Measurements from ENCODE around the gene C3orf20.
A peak's percentile ranks its signal among the peaks of the same experiment; 100 is the strongest.
"Not testable (repeated sequence)": the region's sequence is repeated elsewhere in the genome, so short reads cannot be mapped to it uniquely, and the experiment has no call there.

C3orf20 gene

GRCh38 chr3:14808025-14808424 is 133.1 kb downstream of the C3orf20 start:
- Histone ChIP-seq H3K9me3 (ENCODE audit: control insufficient read depth, insufficient read depth, low read length) (no peaks in the 10 kb centered on the region), H3K27me3 (ENCODE audit: control insufficient read depth, insufficient read depth, low read length) (peaks cover 64% of the 10 kb centered on the region), H3K27ac (ENCODE audit: low read depth, low read length) (no peak overlapping the region), H3K4me1 (ENCODE audit: control insufficient read depth, insufficient read depth, low read length) (no peaks in the 10 kb centered on the region), H3K9ac (ENCODE audit: low read depth, low read length) (no peak overlapping the region), H3K36me3 (ENCODE audit: control insufficient read depth, insufficient read depth, low read length) (no peaks in the 10 kb centered on the region), H3K4me3 (ENCODE audit: low read depth, low read length) (no peak overlapping the region)

DNA sequence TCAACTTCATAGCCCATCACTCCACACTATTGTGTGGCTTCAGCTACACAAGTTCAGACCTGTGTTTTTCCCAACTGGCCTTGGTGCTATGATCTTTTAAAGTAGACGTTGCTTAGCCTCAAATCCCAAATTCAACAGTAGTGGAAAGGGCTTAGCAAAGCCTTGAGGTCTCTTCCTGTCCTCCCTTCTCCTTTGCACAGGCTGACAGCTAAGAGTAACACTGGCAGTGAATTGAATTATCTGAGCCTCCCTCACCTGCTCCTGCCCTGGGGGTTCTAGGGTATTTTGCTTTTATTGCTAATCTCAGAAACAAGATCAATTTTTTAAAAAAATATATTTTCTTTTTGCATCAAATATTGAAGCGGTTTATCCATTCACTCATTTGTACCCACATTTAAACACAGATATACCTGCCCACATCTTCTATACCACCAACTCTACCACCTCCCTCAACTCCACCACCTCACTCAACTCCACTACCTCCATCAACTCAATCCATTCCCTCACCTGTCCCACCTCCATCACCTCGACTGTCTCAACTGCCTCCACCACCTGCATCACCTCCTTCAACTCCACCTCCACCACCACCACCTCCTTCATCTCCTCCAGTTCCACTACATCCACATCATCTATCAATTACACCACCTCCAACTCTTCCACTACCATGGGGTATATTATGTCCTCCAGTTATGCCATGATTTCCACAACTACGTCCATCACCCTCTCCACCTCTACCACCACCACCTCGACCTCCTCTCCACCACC is 133.7 kb downstream of the C3orf20 start:
- H3K4me3 ChIP-seq (ENCODE audit: low read depth, low read length), result no peak overlapping the region
- peaks cover 70% of the 10 kb centered on the region for H3K27me3 ChIP-seq (ENCODE audit: control insufficient read depth, insufficient read depth, low read length)
- no peak overlapping the region for H3K27ac ChIP-seq (ENCODE audit: low read depth, low read length)
- H3K4me1 ChIP-seq (ENCODE audit: control insufficient read depth, insufficient read depth, low read length), result no peaks in the 10 kb centered on the region
- no peak overlapping the region for H3K9ac ChIP-seq (ENCODE audit: low read depth, low read length)
- no peaks in the 10 kb centered on the region for H3K36me3 ChIP-seq (ENCODE audit: control insufficient read depth, insufficient read depth, low read length)
- no peaks in the 10 kb centered on the region for H3K9me3 ChIP-seq (ENCODE audit: control insufficient read depth, insufficient read depth, low read length)

DNA sequence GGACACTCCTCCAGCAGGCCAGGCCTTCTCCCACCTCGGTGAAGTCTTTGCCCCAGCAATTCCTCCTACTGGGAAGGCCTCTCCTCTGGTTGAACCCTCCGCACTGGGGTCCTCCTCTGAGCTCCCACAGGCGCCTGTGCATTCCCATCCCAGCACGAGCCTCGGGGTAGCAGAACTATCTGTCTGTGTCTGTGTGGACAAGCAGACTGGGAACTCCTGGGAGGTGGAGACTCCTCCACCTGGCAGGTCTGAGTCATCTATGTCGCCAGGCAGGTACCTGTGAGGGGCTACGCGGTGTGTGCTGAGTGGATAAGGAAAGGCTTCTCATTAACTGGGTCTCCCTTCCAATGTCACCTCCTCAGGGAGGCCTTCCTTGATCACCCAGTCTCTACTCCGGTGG is 134.7 kb downstream of the C3orf20 start:
- peaks cover 70% of the 10 kb centered on the region for H3K27me3 ChIP-seq (ENCODE audit: control insufficient read depth, insufficient read depth, low read length)
- H3K4me1 ChIP-seq (ENCODE audit: control insufficient read depth, insufficient read depth, low read length); H3K9ac ChIP-seq (ENCODE audit: low read depth, low read length); H3K9me3 ChIP-seq (ENCODE audit: control insufficient read depth, insufficient read depth, low read length); H3K36me3 ChIP-seq (ENCODE audit: control insufficient read depth, insufficient read depth, low read length); H3K27ac ChIP-seq (ENCODE audit: low read depth, low read length): not testable (repeated sequence)
- H3K4me3 ChIP-seq (ENCODE audit: low read depth, low read length), result peak overlapping the region; percentile 62

DNA sequence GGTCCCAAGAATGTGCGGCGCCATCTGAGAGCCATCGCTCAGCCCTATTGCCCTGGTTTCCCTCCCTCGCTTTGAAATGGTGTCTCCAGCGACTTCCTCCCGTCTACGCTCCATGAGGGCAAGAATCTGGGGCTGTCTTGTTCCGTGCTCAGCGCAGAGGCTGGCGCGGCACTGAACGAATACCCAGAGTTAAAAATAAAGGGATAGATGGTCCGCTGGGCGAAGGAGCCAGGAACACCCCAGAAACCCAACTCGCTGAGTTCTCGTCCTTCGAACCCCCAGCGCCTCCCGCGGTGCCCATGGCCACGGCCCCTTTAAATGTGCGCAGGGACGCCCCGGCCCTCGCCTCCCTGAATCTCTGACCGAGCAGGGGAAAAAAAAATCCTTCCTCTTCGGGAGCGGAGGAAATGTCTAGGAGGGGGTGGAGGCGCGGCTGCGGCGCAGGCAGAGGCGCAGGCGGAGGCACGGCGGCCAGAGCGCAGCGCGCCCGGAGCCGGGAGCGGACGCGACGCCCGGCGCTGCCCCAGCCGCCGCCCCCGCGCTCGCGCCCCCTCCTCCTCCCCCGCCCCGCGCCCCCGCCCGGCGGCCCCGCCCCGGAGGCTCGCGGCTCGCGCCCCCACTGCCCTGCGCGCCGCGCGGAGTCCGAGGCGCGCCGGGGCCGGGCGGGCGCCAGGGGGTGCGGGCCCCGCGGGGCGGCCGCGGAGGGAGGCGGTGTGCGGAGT is 135.3 kb downstream of the C3orf20 start:
- H3K36me3 ChIP-seq (ENCODE audit: control insufficient read depth, insufficient read depth, low read length), result no peaks in the 10 kb centered on the region
- no peak overlapping the region for H3K9ac ChIP-seq (ENCODE audit: low read depth, low read length)
- H3K4me1 ChIP-seq (ENCODE audit: control insufficient read depth, insufficient read depth, low read length), result no peaks in the 10 kb centered on the region
- peaks cover 70% of the 10 kb centered on the region for H3K27me3 ChIP-seq (ENCODE audit: control insufficient read depth, insufficient read depth, low read length)
- H3K9me3 ChIP-seq (ENCODE audit: control insufficient read depth, insufficient read depth, low read length), result no peaks in the 10 kb centered on the region
- H3K27ac ChIP-seq (ENCODE audit: low read depth, low read length), result no peak overlapping the region
- H3K4me3 ChIP-seq (ENCODE audit: low read depth, low read length), result peak overlapping the region; percentile 77

- Histone ChIP-seq H3K27me3 (ENCODE audit: control insufficient read depth, insufficient read depth, low read length) (peaks cover 70% of the 10 kb centered on the region), H3K9ac (ENCODE audit: low read depth, low read length) (peak overlapping the region; percentile 8; the same call in 1 of the 2 replicates), H3K27ac (ENCODE audit: low read depth, low read length) (no peak overlapping the region)
Measured at GRCh38 chr3:14810801-14811661, 136.1 kb downstream of the C3orf20 start.

GRCh38 chr3:14811684-14812083 is 136.7 kb downstream of the C3orf20 start:
- no peak overlapping the region for H3K27ac ChIP-seq (ENCODE audit: low read depth, low read length)
- H3K27me3 ChIP-seq (ENCODE audit: control insufficient read depth, insufficient read depth, low read length), result peaks cover 67% of the 10 kb centered on the region
- no peaks in the 10 kb centered on the region for H3K36me3 ChIP-seq (ENCODE audit: control insufficient read depth, insufficient read depth, low read length)
- H3K4me1 ChIP-seq (ENCODE audit: control insufficient read depth, insufficient read depth, low read length), result no peaks in the 10 kb centered on the region
- H3K9me3 ChIP-seq (ENCODE audit: control insufficient read depth, insufficient read depth, low read length), result no peaks in the 10 kb centered on the region
- peak overlapping the region; percentile 77 for H3K4me3 ChIP-seq (ENCODE audit: low read depth, low read length)
- no peak overlapping the region for H3K9ac ChIP-seq (ENCODE audit: low read depth, low read length)

More at GRCh38 chr3:14810801-14811661, 136.1 kb downstream of the C3orf20 start:
- peak overlapping the region; percentile 77 for H3K4me3 ChIP-seq (ENCODE audit: low read depth, low read length)
- no peaks in the 10 kb centered on the region for H3K9me3 ChIP-seq (ENCODE audit: control insufficient read depth, insufficient read depth, low read length)
- H3K36me3 ChIP-seq (ENCODE audit: control insufficient read depth, insufficient read depth, low read length), result no peaks in the 10 kb centered on the region
- H3K4me1 ChIP-seq (ENCODE audit: control insufficient read depth, insufficient read depth, low read length), result no peaks in the 10 kb centered on the region

DNA sequence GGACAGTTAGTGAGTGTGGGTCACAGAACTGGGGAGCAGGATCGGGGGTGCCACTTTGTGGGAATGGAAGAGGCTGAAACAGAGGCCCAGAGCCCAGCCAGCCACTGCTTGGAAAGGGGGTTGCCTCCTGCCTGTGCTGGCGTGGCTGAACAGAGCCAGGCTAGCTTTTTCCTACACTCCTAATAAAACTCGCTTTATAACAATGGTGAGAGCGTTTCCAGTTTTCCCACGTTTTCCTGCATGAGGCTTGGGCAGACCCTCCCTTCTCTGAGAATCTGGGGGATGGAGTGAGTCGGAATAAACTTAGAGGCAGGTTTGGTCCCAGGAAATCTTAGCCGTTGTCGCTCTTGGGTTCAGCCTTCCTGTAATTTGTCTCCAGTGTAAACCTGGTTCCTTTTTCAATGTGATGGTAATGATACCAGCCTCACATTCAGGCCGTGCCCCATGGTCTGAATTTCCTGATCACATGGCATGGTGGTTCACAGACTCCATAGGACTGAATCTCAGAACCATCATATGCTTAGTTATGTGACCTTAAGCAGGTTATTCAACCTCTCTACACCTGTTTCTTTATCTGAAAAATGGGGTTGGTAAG is 137.4 kb downstream of the C3orf20 start:
- Histone ChIP-seq H3K27me3 (ENCODE audit: control insufficient read depth, insufficient read depth, low read length) (peaks cover 61% of the 10 kb centered on the region), H3K4me1 (ENCODE audit: control insufficient read depth, insufficient read depth, low read length) (no peaks in the 10 kb centered on the region), H3K36me3 (ENCODE audit: control insufficient read depth, insufficient read depth, low read length) (no peaks in the 10 kb centered on the region), H3K9ac (ENCODE audit: low read depth, low read length) (no peak overlapping the region), H3K9me3 (ENCODE audit: control insufficient read depth, insufficient read depth, low read length) (no peaks in the 10 kb centered on the region), H3K27ac (ENCODE audit: low read depth, low read length) (no peak overlapping the region), H3K4me3 (ENCODE audit: low read depth, low read length) (no peak overlapping the region)

- Histone ChIP-seq H3K27me3 (ENCODE audit: control insufficient read depth, insufficient read depth, low read length) (peaks cover 39% of the 10 kb centered on the region), H3K4me3 (ENCODE audit: low read depth, low read length) (no peak overlapping the region), H3K4me1 (ENCODE audit: control insufficient read depth, insufficient read depth, low read length) (no peaks in the 10 kb centered on the region), H3K9ac (ENCODE audit: low read depth, low read length) (no peak overlapping the region), H3K27ac (ENCODE audit: low read depth, low read length) (peak overlapping the region; percentile 25), H3K36me3 (ENCODE audit: control insufficient read depth, insufficient read depth, low read length) (no peaks in the 10 kb centered on the region), H3K9me3 (ENCODE audit: control insufficient read depth, insufficient read depth, low read length) (no peaks in the 10 kb centered on the region)
Measured at GRCh38 chr3:14814411-14814871, 139.5 kb downstream of the C3orf20 start.

DNA sequence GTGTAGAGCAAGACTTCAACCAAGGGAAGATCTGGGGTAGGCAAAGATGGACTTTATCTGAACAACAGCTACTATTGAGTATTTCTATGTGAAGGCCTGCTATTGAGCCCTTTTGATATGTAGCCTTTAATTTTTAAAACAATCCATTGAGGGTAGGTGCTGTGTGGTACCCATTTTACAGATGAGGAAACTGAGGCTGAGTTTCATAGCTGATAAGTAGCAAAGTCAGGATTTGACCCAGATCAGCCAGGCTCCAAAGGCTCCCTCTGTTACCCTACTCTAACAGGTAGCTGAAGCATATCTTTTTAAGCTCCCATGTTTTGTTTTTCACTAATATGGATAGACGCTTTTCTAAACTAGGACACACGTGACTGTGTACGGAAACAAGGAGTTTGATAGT is 141.4 kb downstream of the C3orf20 start:
- Histone ChIP-seq H3K4me1 (ENCODE audit: control insufficient read depth, insufficient read depth, low read length) (no peaks in the 10 kb centered on the region), H3K27ac (ENCODE audit: low read depth, low read length) (no peak overlapping the region), H3K4me3 (ENCODE audit: low read depth, low read length) (no peak overlapping the region), H3K9ac (ENCODE audit: low read depth, low read length) (no peak overlapping the region), H3K9me3 (ENCODE audit: control insufficient read depth, insufficient read depth, low read length) (no peaks in the 10 kb centered on the region), H3K27me3 (ENCODE audit: control insufficient read depth, insufficient read depth, low read length) (peaks cover 23% of the 10 kb centered on the region), H3K36me3 (ENCODE audit: control insufficient read depth, insufficient read depth, low read length) (no peaks in the 10 kb centered on the region)

DNA sequence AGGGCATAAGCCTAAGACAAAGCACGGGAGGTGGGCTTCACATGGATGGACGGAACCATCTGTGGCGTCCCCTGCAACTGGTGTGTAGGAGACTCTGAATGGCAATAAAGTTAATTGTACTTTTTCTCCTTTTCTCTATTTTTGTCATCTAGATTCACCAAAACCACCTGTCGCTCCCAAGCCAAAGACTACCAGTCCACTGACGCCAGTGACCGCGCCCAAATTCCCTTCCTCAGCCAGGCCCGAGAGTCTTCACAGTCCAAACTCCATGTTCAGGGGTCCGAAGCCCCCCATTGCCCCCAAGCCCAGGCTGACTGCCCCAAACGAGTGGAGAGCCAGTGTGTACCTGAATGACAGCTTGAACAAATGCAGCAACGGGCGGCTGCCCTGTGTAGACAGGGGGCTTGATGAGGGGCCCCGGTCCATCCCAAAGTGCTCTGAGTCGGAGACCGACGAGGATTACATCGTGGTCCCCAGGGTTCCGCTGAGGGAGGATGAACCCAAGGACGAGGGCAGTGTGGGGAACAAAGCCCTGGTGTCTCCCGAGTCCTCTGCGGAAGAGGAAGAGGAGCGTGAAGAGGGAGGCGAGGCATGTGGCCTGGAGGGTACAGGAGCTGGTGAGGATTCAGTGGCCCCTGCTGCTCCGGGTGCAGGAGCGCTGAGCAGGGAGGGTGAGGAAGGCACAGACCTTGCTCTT is 144.0 kb downstream of the C3orf20 start, which contains the start of gene FGD5:
Gene FGD5, plus strand, starts transcription at position 159 of the 697 bp plus-strand sequence. Its CDS starts 110 bp downstream, at position 269.
- no peak within 1 kb of the TSS for H3K27ac ChIP-seq (ENCODE audit: low read depth, low read length)
- H3K27me3 ChIP-seq (ENCODE audit: control insufficient read depth, insufficient read depth, low read length), result no peaks in the 10 kb centered on the region
- H3K9me3 ChIP-seq (ENCODE audit: control insufficient read depth, insufficient read depth, low read length), result no peaks in the 10 kb centered on the region
- no peak within 1 kb of the TSS for H3K9ac ChIP-seq (ENCODE audit: low read depth, low read length)
- peaks cover 13% of the 10 kb centered on the region for H3K4me1 ChIP-seq (ENCODE audit: control insufficient read depth, insufficient read depth, low read length)
- H3K36me3 ChIP-seq (ENCODE audit: control insufficient read depth, insufficient read depth, low read length), result no peaks in the 10 kb centered on the region
- no peak within 1 kb of the TSS for H3K4me3 ChIP-seq (ENCODE audit: low read depth, low read length)
